HepG2 (cell line): Measurements from ENCODE around the gene KRTAP3-1.

Experiments
- CENPT ChIP-seq: sonication (generic); formaldehyde crosslinking; IDR thresholded peaks from 2 replicates; pipeline ENCODE4 v1.8.0; 2022; ENCODE audit warnings: low read depth, mild to moderate bottlenecking, moderate library complexity, missing genetic modification reagents
- ZNF10 ChIP-seq: sonication (generic); formaldehyde crosslinking; IDR thresholded peaks from 2 replicates; pipeline ENCODE4 v1.4.0; 2020; ENCODE audit warnings: mild to moderate bottlenecking, low read depth, missing genetic modification reagents, borderline replicate concordance
- TF ChIP-seq, protein P1 (sequence below): sonication (generic); formaldehyde crosslinking; IDR thresholded peaks from 2 replicates; pipeline ENCODE4 v1.5.0; 2020; ENCODE audit warnings: mild to moderate bottlenecking, missing genetic modification reagents, moderate library complexity

DNA sequence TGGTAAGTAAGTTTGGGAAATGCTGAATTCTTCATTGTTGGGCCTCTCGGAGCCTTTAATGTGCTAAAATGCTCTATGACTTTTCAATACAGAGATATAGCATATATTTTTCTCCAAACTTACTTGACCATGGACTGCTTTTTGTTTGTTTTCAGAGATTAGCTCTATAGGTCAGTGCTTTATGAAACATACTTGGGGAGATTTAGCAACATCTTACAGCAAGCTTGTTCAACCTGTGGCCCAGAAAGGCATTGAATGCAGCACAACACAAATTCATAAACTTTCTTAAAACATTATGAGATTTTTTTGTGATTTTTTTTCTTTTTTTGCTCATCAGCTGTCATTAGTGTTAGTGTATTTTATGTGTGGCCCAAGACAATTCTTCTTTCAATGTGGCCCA, 1.0 kb upstream of the KRTAP3-1 start:
- TF ChIP-seq CENPT (CRISPR knock-in tag) (no peak), ZNF10 (CRISPR knock-in tag) (no peak)
- TF ChIP-seq, protein P1, sequence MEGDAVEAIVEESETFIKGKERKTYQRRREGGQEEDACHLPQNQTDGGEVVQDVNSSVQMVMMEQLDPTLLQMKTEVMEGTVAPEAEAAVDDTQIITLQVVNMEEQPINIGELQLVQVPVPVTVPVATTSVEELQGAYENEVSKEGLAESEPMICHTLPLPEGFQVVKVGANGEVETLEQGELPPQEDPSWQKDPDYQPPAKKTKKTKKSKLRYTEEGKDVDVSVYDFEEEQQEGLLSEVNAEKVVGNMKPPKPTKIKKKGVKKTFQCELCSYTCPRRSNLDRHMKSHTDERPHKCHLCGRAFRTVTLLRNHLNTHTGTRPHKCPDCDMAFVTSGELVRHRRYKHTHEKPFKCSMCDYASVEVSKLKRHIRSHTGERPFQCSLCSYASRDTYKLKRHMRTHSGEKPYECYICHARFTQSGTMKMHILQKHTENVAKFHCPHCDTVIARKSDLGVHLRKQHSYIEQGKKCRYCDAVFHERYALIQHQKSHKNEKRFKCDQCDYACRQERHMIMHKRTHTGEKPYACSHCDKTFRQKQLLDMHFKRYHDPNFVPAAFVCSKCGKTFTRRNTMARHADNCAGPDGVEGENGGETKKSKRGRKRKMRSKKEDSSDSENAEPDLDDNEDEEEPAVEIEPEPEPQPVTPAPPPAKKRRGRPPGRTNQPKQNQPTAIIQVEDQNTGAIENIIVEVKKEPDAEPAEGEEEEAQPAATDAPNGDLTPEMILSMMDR (CRISPR knock-in tag) = no peak
